GM12878 (cell line): ENCODE data around the gene SLC12A3. TPM values are rescaled to one million over a fixed set of nuclear protein-coding genes. Genes with fewer than 3 reads are reported as not detected.

ENCODE experiments used
- ATAC-seq: fragments of 200-7000 bp; cut with Tn5 transposase; 3 replicates; pipeline ENCODE4 v1.9.1; 2020; ENCODE audit warnings: mild to moderate bottlenecking, moderate library complexity
- BruUV-seq: library from RNA; stranded (reverse); fragments of 400-500 nt; replicated peaks from 2 replicates; lab custom pipeline; 2021; lab: Mats Ljungman, UMichigan
- CTCF ChIA-PET: fragments of 300-600 bp; sonication (Branson Sonifier 250); formaldehyde crosslinking; extraction: SDS; loops from one replicate; lab custom pipeline; 2021; ENCODE audit warnings: inconsistent platforms; lab: Yijun Ruan, JAX
- POLR2A ChIA-PET: fragments of 350-600 bp; formaldehyde crosslinking; extraction: SDS; loops from one replicate; lab custom pipeline; 2021; ENCODE audit warnings: inconsistent platforms; lab: Charles Lee
- RAD21 ChIA-PET: fragments of 300-600 bp; sonication (Branson Sonifier 250); formaldehyde crosslinking; loops from one replicate; lab custom pipeline; 2023; ENCODE audit warnings: antibody characterized with exemption; ENCODE audit not compliant: unreplicated experiment; lab: Charles Lee
- SMC1A ChIA-PET: fragments of 300-600 bp; sonication (Branson Sonifier 250); formaldehyde crosslinking; loops from one replicate; lab custom pipeline; 2023; ENCODE audit not compliant: unreplicated experiment, uncharacterized antibody; lab: Charles Lee
- DNase-seq: peaks from one replicate; pipeline ENCODE4 v3.0.0-alpha.2; 2011; ENCODE audit warnings: low read depth, low spot score
- FAIRE-seq: peaks from 3 replicates; lab custom pipeline; 2011; peaks lifted over from hg19 to GRCh38; lab: Jason Lieb, UNC
- H2AFZ ChIP-seq: 2 replicates; pipeline ENCODE4 v1.6.0; 2011; ENCODE audit warnings: low read depth, low read length, control low read depth; ENCODE audit not compliant: control insufficient read depth
- H3K27ac ChIP-seq: 2 replicates; pipeline ENCODE4 v1.5.1; 2011; ENCODE audit warnings: control low read depth; ENCODE audit not compliant: control insufficient read depth, insufficient read depth
- H3K27me3 ChIP-seq, 2 experiments: replicated peaks in 1 of 2; 2 replicates each; pipeline versions ENCODE4 v1.6.0 to v1.6.1; 2011; ENCODE audit warnings: low read length in 1 of 2; ENCODE audit not compliant: control insufficient read depth in 2 of 2, insufficient read depth in 2 of 2
- H3K36me3 ChIP-seq, 2 experiments: 2 replicates each; pipeline ENCODE4 v1.5.1; 2011; ENCODE audit warnings: low read length in 1 of 2; ENCODE audit not compliant: control insufficient read depth in 2 of 2, insufficient read depth in 2 of 2
- H3K4me1 ChIP-seq: 2 replicates; pipeline ENCODE4 v1.6.1; 2011; ENCODE audit warnings: mild to moderate bottlenecking, low read length, moderate library complexity, mixed read lengths; ENCODE audit not compliant: control insufficient read depth, insufficient read depth
- H3K4me2 ChIP-seq: 2 replicates; pipeline ENCODE4 v1.6.0; 2011; ENCODE audit warnings: control low read depth; ENCODE audit not compliant: control insufficient read depth, insufficient read depth
- H3K4me3 ChIP-seq: fragments of 200-600 bp; sonication (generic); 2 replicates; pipeline ENCODE4 v1.5.1; 2016
- H3K79me2 ChIP-seq: 2 replicates; pipeline ENCODE4 v1.6.0; 2011; ENCODE audit warnings: low read length; ENCODE audit not compliant: control insufficient read depth, insufficient read depth
- H3K9ac ChIP-seq: 2 replicates; pipeline ENCODE4 v1.8.0; 2011; ENCODE audit warnings: low read length, control low read depth, mixed read lengths; ENCODE audit not compliant: control insufficient read depth, insufficient read depth
- H3K9me3 ChIP-seq: replicated peaks from 3 replicates; pipeline ENCODE4 v1.5.1; 2011; ENCODE audit warnings: mild to moderate bottlenecking, low read length; ENCODE audit not compliant: control insufficient read depth, insufficient read depth
- H4K20me1 ChIP-seq: 2 replicates; pipeline ENCODE4 v1.6.0; 2011; ENCODE audit not compliant: control insufficient read depth, insufficient read depth
- BCL11A ChIP-seq: IDR thresholded peaks from 2 replicates; pipeline ENCODE4 v1.6.1; 2011; ENCODE audit warnings: low read depth, low read length
- CHD4 ChIP-seq: fragments of 200-600 bp; sonication (generic); IDR thresholded peaks from 2 replicates; pipeline ENCODE4 v1.6.1; 2016; ENCODE audit warnings: mild to moderate bottlenecking
- EZH2 ChIP-seq: IDR thresholded peaks from 2 replicates; pipeline ENCODE4 v1.6.1; 2012; ENCODE audit warnings: low read depth, mild to moderate bottlenecking, control low read depth, inconsistent platforms, low read length, borderline replicate concordance; ENCODE audit not compliant: control insufficient read depth
- RCOR1 ChIP-seq: conservative IDR thresholded peaks from 2 replicates; pipeline ENCODE4 v1.6.1; 2012; ENCODE audit warnings: low read depth, low read length, improper control_type of control experiment
- RELA ChIP-seq: fragments of 450-650 bp; IDR thresholded peaks from 2 replicates; pipeline ENCODE4 v1.8.0; 2014; ENCODE audit warnings: borderline replicate concordance; ENCODE audit not compliant: partially characterized antibody
- RUNX3 ChIP-seq: IDR thresholded peaks from 2 replicates; pipeline ENCODE4 v1.6.1; 2012; ENCODE audit warnings: low read length, inconsistent platforms
- SIX5 ChIP-seq: IDR thresholded peaks from 2 replicates; pipeline ENCODE4 v1.6.1; 2011; ENCODE audit warnings: mild to moderate bottlenecking, low read depth, low read length, moderate library complexity; ENCODE audit not compliant: severe bottlenecking
- SMAD1 ChIP-seq: fragments of 450-650 bp; IDR thresholded peaks from 2 replicates; pipeline ENCODE4 v1.6.1; 2018; ENCODE audit warnings: mild to moderate bottlenecking, low read depth; ENCODE audit not compliant: partially characterized antibody
- SREBF2 ChIP-seq: IDR thresholded peaks from 2 replicates; pipeline ENCODE4 v1.6.1; 2012; ENCODE audit warnings: mild to moderate bottlenecking, low read length
- WGBS: methylation state at CpG from one replicate; pipeline ENCODE4 v1.1.6; 2016; ENCODE audit warnings: low lambda C conversion rate; ENCODE audit not compliant: insufficient replicate concordance, insufficient coverage; ENCODE audit errors: missing lambda C conversion rate; 5-methylcytosine and 5-hydroxymethylcytosine counted together
- in situ Hi-C: fragments of 300-500 bp; cut with MboI; formaldehyde crosslinking; loops from 9 replicates; pipeline ENCODE4 v1.14.3; 2018; ENCODE audit warnings: mixed read lengths
- intact Hi-C: fragments of 100-400 bp; cut with micrococcal nuclease; formaldehyde crosslinking; loops from one replicate; pipeline ENCODE4 v1.14.2; 2022; ENCODE audit not compliant: unreplicated experiment
- polyA plus RNA-seq, 11 experiments: library from polyadenylated mRNA; depleted of rRNA in 4 of 11; unstranded in 6 of 11; stranded (reverse) in 5 of 11; fragments of >200 nt; fragmentation: Nextera tagmentation in 4 of 11; fragmentation: Illumina TruSeq in 1 of 11; extraction: Ambion mirVana in 4 of 11; extraction: Trizol in 1 of 11; gene quantifications; 1 replicate in 1 of 11; 2 replicates in 10 of 11; pipeline versions ENCODE4 v1.2.1 to v1.2.3, GENCODE V29; 2011 to 2016; ENCODE audit warnings: inconsistent platforms in 2 of 11, missing spikeins in 2 of 11, low read depth in 1 of 11
- total RNA-seq, 4 experiments: library from RNA; depleted of rRNA in 3 of 4; stranded (reverse); fragments of >200 nt in 3 of 4; fragmentation: Illumina TruSeq in 1 of 4; extraction: Trizol in 1 of 4; gene quantifications; 2 replicates each; pipeline versions ENCODE4 v1.2.1 to v1.2.3, GENCODE V29; 2013 to 2021
- TF ChIP-seq, protein P1 (sequence below): IDR thresholded peaks from 2 replicates; pipeline ENCODE4 v1.6.1; 2012; ENCODE audit warnings: low read depth, low read length, improper control_type of control experiment

Gene SLC12A3
- total and polyA plus RNA-seq, 10 of the 15 experiments (the other 5 are each of a cell fraction or from before 2014, with no cell fraction given) = 0.05 to 6.3 (median 3.1) TPM

DNA sequence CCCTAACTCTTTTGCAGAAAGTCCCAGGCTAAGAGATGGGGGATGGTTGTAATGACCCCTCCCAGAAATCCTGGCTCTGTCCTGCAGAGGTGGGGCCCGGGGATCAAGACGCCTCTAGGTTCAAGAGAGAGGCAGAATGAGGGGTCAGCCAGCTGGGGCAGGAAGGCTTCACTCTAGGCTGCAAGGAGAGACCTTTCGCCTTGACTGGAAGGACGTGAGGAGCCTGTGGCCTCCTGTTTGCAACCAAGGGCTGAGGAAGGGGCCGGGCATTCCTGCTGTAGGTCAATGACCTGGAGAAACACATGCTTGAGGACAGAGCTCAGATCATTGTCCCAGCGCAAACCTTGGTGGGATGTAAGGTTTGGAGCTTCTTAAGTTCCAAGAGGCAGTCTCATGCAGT is 88.0 kb downstream of the SLC12A3 start:
- no peaks in the 10 kb centered on the region for H4K20me1 ChIP-seq
- peaks cover 18% of the 10 kb centered on the region for H3K4me1 ChIP-seq
- H3K79me2 ChIP-seq = no peaks in the 10 kb centered on the region
- no peak for FAIRE-seq
- CTCF ChIA-PET = interaction anchor here (1.0 to 6.3 kb wide), 8 partner anchors 10 to 251 kb away, joined by 3 to 247 read pairs (median 14); partner anchors contain the start of genes CETP and SLC12A3
- TF ChIP-seq BCL11A (no peak), SMAD1 (no peak), SREBF2 (no peak), RELA (no peak), CHD4 (no peak), RCOR1 (no peak), SIX5 (no peak), RUNX3 (no peak), EZH2 (no peak)
- TF ChIP-seq, protein P1, sequence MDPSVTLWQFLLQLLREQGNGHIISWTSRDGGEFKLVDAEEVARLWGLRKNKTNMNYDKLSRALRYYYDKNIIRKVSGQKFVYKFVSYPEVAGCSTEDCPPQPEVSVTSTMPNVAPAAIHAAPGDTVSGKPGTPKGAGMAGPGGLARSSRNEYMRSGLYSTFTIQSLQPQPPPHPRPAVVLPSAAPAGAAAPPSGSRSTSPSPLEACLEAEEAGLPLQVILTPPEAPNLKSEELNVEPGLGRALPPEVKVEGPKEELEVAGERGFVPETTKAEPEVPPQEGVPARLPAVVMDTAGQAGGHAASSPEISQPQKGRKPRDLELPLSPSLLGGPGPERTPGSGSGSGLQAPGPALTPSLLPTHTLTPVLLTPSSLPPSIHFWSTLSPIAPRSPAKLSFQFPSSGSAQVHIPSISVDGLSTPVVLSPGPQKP = no peak
- SMC1A ChIA-PET = interaction anchor here (0.7 to 5.6 kb wide), 8 partner anchors 11 to 166 kb away, joined by 3 to 86 read pairs (median 4); partner anchors contain the start of gene SLC12A3
- no peaks in the 10 kb centered on the region for H3K27me3 ChIP-seq
- H3K4me2 ChIP-seq = no peak overlapping the region
- H3K9me3 ChIP-seq = no peaks in the 10 kb centered on the region
- WGBS = 81% methylated on average over 6 of the region's 6 CpGs
- in situ Hi-C loops = loop anchor here (5.0 kb wide), 1 partner anchor 86 kb away; the partner anchor contains the start of gene SLC12A3
- H3K9ac ChIP-seq = no peak overlapping the region
- H3K36me3 ChIP-seq = no peaks in the 10 kb centered on the region
- RAD21 ChIA-PET = interaction anchor here (0.7 to 6.8 kb wide), 9 partner anchors 12 to 93 kb away, joined by 3 to 126 read pairs (median 4); partner anchors contain the start of gene SLC12A3
- ATAC-seq = no peak
- no TSS peak for BruUV-seq
- intact Hi-C loops = no loop called here
- no peak overlapping the region for H3K4me3 ChIP-seq
- POLR2A ChIA-PET = interaction anchor here (1.1 to 2.7 kb wide), 3 partner anchors 16 to 85 kb away, joined by 3 to 19 read pairs (median 3); no protein-coding TSS in a partner anchor
- H3K27ac ChIP-seq = no peak overlapping the region
- no peak overlapping the region for H2AFZ ChIP-seq
- no peak for DNase-seq
